ENCODE results near the gene RRP8. TPM values are rescaled to one million over a fixed set of nuclear protein-coding genes. Genes with fewer than 3 reads are reported as not detected.

RRP8 gene
- total RNA-seq, 6 donors from 2014 or later = 13.4 to 25.2 (median 22.1) TPM

GRCh38 chr11:6619004-6619745, 15.8 kb upstream of the RRP8 start, which contains the start of gene TPP1:
Gene TPP1 (minus strand): TSS chr11:6619422. CDS start chr11:6619400, 22 bp downstream.
- Histone ChIP-seq H3K36me3 (peaks cover 0 to 39% (median 16%) of the 10 kb centered on the region in 4 donors), H3K27ac (peak within 1 kb of the TSS; percentile 88 to 97 (median 94)), H3K27me3 (no peaks in the 10 kb centered on the region), H3K9me3 (no peaks in the 10 kb centered on the region), H3K4me1 (peaks cover 17 to 28% (median 26%) of the 10 kb centered on the region in 4 donors), H3K4me3 (peak within 1 kb of the TSS; percentile 68 to 88 (median 78))
- TF ChIP-seq CTCF (IDR thresholded peaks at IDR 0.05) = peak in 1 of 6 experiments; percentile 9
- TF ChIP-seq EP300 (IDR thresholded peaks at IDR 0.05) = peak in 1 of 4 donors; percentile 62
- TF ChIP-seq POLR2A (IDR thresholded peaks at IDR 0.05) = peak in 3 of 4 donors; percentile 42 to 94 (median 94)
- peak; percentile 92 to 96 for TF ChIP-seq POLR2AphosphoS5 (IDR thresholded peaks at IDR 0.05)
- peak; percentile 60 to 97 for DNase-seq
- ATAC-seq (ENCODE audit: low FRiP score in 2 of 2) = peak; percentile 94 to 96
- WGBS, 2 donors = 0% methylated on average over 16 of the region's 16 CpGs

GRCh38 chr11:6618117-6619003, 14.9 kb upstream of the RRP8 start:
- DNase-seq = peak in 1 of 2 donors; percentile 80
- Histone ChIP-seq H3K4me1 (peaks cover 17 to 32% (median 28%) of the 10 kb centered on the region in 4 donors), H3K27ac (peak overlapping the region; percentile 88 to 97 (median 94)), H3K36me3 (peaks cover 0 to 31% (median 16%) of the 10 kb centered on the region in 4 donors), H3K27me3 (no peaks in the 10 kb centered on the region), H3K9me3 (no peaks in the 10 kb centered on the region), H3K4me3 (peak overlapping the region; percentile 68 to 88 (median 78))
- WGBS, 2 donors = 9 to 12% methylated on average over 13 to 15 of the region's 15 CpGs
- TF ChIP-seq POLR2AphosphoS5 (IDR thresholded peaks at IDR 0.05) (peak; percentile 38 to 81), CTCF (IDR thresholded peaks at IDR 0.05) (no peak), POLR2A (IDR thresholded peaks at IDR 0.05) (peak in 1 of 4 donors; percentile 53)
- ATAC-seq (ENCODE audit: low FRiP score in 2 of 2) = peak; percentile 35 to 54

GRCh38 chr11:6617315-6617781, 13.9 kb upstream of the RRP8 start:
- Histone ChIP-seq H3K4me3 (peak overlapping the region in 2 of 4 donors; percentile 68 to 76), H3K4me1 (peaks cover 24 to 39% (median 36%) of the 10 kb centered on the region in 4 donors), H3K27me3 (no peaks in the 10 kb centered on the region), H3K9me3 (no peaks in the 10 kb centered on the region), H3K27ac (peak overlapping the region in 3 of 4 donors; percentile 88 to 97 (median 90)), H3K36me3 (peaks cover 0 to 28% (median 16%) of the 10 kb centered on the region in 4 donors)
- WGBS, 2 donors = 48 to 69% methylated on average over 3 to 5 of the region's 5 CpGs
- TF ChIP-seq POLR2A (IDR thresholded peaks at IDR 0.05) (no peak), EP300 (IDR thresholded peaks at IDR 0.05) (no peak), POLR2AphosphoS5 (IDR thresholded peaks at IDR 0.05) (no peak), CTCF (IDR thresholded peaks at IDR 0.05) (no peak)
- DNase-seq (no peak), ATAC-seq (ENCODE audit: low FRiP score in 2 of 2) (no peak)

GRCh38 chr11:6616596-6617250, 13.3 kb upstream of the RRP8 start:
- Histone ChIP-seq H3K9me3 (no peaks in the 10 kb centered on the region), H3K27me3 (no peaks in the 10 kb centered on the region), H3K27ac (peak overlapping the region in 1 of 4 donors; percentile 97), H3K36me3 (peaks cover 0 to 28% (median 16%) of the 10 kb centered on the region in 4 donors), H3K4me1 (peaks cover 24 to 39% (median 36%) of the 10 kb centered on the region in 4 donors), H3K4me3 (no peak overlapping the region)
- ATAC-seq (ENCODE audit: low FRiP score in 2 of 2) = no peak
- no peak for TF ChIP-seq CTCF (IDR thresholded peaks at IDR 0.05)
- no peak for TF ChIP-seq EP300 (IDR thresholded peaks at IDR 0.05)
- 93 to 95% methylated on average over 14 of the region's 14 CpGs for WGBS, 2 donors
- peak in 1 of 2 donors; percentile 73 for DNase-seq

Measured in upper lobe of left lung (tissue), 6 donors.